Omental fat pad (tissue), 4 donors: ENCODE data around the gene TMEM178A. TPM values are rescaled to one million over a fixed set of nuclear protein-coding genes. Genes with fewer than 3 reads are reported as not detected.

Experiments used
- ATAC-seq: fragments of 150-250 bp; one replicate; pipeline ENCODE4 v1.9.1; 2016; ENCODE audit warnings: mild to moderate bottlenecking, moderate library complexity; ENCODE audit not compliant: low FRiP score
- DNase-seq: peaks from one replicate; pipeline ENCODE4 v3.0.0-alpha.2; 2019; ENCODE audit warnings: low spot score
- total RNA-seq, 4 donors: library from RNA; depleted of rRNA; stranded (reverse); fragments of >200 nt; gene quantifications; one replicate each; pipeline ENCODE4 v1.1.0, GENCODE V29; 2016
- TF ChIP-seq, protein P1 (sequence below), 3 donors: fragments of 450-650 bp; IDR thresholded peaks; one replicate each; pipeline ENCODE4 v1.5.1; 2016 to 2017; ENCODE audit warnings: antibody characterized with exemption in 3 of 3, mild to moderate bottlenecking in 3 of 3, moderate library complexity in 2 of 3

The TMEM178A gene
- total RNA-seq, 4 donors from 2014 or later: 1.6 to 2.0 (median 1.8) TPM

DNA sequence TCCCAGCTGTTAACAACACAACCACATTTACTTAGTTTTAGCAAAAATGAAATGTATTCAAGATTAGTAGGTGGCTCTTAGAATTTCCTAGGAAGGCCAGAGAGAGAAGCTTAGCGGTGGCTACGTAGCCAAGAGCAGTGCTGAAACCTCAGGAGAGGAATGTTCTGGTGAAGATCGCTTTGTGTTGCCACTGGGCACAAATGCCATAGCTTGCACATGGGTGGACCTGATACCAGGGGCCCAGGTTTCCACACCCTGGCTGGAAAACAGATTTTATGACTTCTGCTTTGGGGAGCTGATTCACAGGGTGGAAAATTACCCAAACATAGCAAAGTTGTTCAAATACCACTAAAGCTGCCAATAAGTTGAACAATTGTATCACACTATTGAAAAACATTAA lies 69.9 kb downstream of the TMEM178A start:
- TF ChIP-seq, protein P1, sequence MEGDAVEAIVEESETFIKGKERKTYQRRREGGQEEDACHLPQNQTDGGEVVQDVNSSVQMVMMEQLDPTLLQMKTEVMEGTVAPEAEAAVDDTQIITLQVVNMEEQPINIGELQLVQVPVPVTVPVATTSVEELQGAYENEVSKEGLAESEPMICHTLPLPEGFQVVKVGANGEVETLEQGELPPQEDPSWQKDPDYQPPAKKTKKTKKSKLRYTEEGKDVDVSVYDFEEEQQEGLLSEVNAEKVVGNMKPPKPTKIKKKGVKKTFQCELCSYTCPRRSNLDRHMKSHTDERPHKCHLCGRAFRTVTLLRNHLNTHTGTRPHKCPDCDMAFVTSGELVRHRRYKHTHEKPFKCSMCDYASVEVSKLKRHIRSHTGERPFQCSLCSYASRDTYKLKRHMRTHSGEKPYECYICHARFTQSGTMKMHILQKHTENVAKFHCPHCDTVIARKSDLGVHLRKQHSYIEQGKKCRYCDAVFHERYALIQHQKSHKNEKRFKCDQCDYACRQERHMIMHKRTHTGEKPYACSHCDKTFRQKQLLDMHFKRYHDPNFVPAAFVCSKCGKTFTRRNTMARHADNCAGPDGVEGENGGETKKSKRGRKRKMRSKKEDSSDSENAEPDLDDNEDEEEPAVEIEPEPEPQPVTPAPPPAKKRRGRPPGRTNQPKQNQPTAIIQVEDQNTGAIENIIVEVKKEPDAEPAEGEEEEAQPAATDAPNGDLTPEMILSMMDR (IDR thresholded peaks at IDR 0.05): no peak
- DNase-seq (no peak), ATAC-seq (no peak)

DNA sequence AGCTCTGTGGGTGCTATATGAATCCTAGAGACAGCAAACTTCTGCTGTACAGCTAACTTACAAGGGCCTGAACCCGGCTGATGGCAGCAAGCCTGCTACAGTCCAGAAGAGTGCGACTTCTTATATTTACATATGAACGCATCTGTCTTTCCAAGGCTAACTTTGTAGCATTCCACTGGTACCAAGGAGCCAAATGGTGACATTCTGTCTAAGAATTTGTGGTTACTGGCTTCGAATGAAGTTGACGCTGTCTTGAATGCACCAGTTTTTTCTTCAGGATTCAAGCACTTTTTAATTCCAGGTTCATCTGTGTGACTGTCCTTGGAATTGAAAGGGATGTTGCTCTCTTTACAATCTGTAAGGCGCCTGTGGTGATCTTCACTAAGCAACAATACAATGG lies 70.9 kb downstream of the TMEM178A start:
- TF ChIP-seq, protein P1 (IDR thresholded peaks at IDR 0.05): no peak
- no peak for ATAC-seq
- no peak for DNase-seq

DNA sequence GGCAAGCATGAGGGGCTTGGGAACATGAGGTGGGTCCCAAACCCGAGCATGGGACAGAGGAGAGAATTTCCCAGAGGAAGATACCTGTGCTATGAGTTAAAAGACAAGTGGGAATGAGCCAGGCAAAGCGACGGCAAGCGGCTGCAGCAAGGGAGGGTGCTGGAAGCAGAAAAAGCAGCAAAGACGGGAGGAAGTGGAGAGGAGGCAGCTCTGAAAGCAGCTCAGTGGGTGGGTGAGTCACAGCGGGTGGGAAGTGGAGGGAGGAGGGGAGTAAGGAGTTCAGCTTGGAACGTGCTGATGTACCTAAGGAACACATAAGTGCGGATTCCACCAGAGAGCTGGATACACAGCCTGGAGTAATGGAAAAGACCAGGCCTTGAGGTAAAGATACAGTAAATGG lies 71.9 kb downstream of the TMEM178A start:
- TF ChIP-seq, protein P1 (IDR thresholded peaks at IDR 0.05): no peak
- ATAC-seq (peak; percentile 73), DNase-seq (no peak)

DNA sequence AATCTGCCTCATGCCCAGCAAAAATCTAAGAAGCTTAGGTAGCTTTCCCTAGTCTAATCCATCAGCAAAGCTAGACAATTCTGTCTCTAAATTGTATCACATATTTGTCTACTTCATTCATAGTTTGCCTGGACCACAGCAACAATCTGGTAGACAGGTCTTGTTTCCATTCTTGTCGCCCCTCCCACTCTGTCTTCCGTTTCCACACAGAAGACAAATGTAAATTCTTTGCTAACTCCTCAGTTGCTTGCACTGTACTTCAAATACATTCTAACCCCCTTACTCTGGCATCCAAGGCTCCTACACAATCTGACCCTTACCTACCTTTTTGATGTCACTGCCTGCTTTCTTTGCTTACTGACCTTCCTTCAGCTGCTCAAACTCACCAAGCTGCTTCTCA lies 73.2 kb downstream of the TMEM178A start:
- DNase-seq: no peak
- ATAC-seq: no peak
- TF ChIP-seq, protein P1 (IDR thresholded peaks at IDR 0.05): no peak

DNA sequence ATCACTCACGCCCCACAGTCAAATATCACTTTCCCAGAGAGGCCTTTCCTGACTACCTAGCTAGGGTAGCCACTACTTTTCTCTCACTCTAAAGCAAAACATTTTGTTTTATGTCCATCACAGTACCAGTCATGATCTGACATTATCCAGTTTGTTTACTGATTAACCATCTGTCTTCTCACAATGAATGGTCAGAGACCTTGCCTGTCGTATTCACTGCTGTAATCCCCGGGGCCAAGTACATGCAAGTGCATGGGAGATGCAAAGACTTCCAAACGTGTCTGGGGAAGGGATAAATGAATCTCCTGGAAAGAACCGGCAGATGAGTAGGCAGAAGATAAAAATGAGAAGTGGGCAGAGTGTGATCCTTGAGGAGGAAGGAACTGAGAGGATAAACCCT lies 73.7 kb downstream of the TMEM178A start:
- DNase-seq (no peak), ATAC-seq (no peak)
- TF ChIP-seq, protein P1 (IDR thresholded peaks at IDR 0.05): no peak

DNA sequence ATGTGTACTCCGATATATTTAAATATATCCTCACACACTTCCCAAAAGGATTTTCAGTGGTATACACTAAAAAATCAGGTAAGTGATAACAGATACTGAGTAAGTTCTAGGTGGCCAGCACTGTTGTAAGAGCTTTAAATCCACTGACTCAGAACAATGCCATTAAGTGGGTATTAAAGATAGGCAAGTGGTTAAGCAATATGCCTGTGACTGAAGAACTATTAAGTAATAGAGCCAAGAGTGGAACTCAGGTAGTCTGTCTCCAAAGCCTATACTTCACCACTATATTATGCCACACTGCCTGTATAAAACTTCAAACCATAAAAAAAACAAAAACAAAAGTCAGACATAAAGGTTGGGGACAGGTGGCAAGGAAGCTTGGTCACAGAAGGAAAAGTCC lies 76.2 kb downstream of the TMEM178A start:
- TF ChIP-seq, protein P1 (IDR thresholded peaks at IDR 0.05): no peak
- ATAC-seq: no peak

DNA sequence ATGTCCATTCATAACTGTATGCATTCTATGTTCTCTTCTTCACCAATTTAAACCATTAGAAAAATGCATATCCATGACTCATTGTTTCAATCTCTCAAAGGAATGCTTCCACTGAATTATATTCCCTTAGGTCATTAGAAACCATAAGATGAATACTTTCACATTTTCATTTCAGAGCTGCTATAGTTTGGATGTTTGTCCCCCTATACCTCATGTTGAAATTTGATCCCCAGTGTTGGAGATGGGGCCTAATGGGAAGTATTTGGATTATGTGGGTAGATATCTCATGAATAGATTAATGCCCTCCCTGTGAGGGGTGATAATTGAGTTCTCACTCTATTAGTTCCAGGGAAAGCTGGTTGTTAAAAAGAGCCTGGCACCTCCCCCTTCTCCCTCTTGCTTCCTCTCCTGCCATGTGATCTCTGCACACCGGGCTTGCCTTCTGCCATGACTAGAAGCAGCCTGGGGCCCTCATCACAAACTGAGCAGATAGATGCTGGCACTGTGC lies 77.6 kb downstream of the TMEM178A start:
- no peak for DNase-seq
- ATAC-seq: no peak
- TF ChIP-seq, protein P1 (IDR thresholded peaks at IDR 0.05): no peak

More for the DNA sequence above, 76.2 kb downstream of the TMEM178A start:
- no peak for DNase-seq
